Neural cell (in vitro differentiated cells): ENCODE measurements around the gene STK38L. TPM values are rescaled to one million over a fixed set of nuclear protein-coding genes. Genes with fewer than 3 reads are reported as not detected.

ENCODE experiments used
- H2AFZ ChIP-seq: fragments of 200-600, 300-800 bp; sonication (generic), shearing (Covaris generic); 2 replicates; pipeline ENCODE4 v1.6.0; 2014; ENCODE audit warnings: low read depth, mild to moderate bottlenecking, antibody characterized with exemption, low read length, moderate library complexity
- H3F3A ChIP-seq: fragments of 200-600 bp; shearing (Covaris generic); 2 replicates; pipeline ENCODE4 v1.6.1; 2016; ENCODE audit warnings: mild to moderate bottlenecking, moderate library complexity, mixed read lengths, antibody characterized with exemption, low read length; ENCODE audit not compliant: insufficient read depth, poor library complexity, severe bottlenecking
- H3K27ac ChIP-seq: fragments of 200-600, 300-800 bp; sonication (generic), shearing (Covaris generic); 2 replicates; pipeline ENCODE4 v1.5.1; 2014; ENCODE audit warnings: mild to moderate bottlenecking, low read length, moderate library complexity
- H3K27me3 ChIP-seq: fragments of 300-800, 200-600 bp; sonication (generic), shearing (Covaris generic); 2 replicates; pipeline ENCODE4 v1.6.0; 2014; ENCODE audit warnings: mild to moderate bottlenecking, low read depth, low read length, moderate library complexity; ENCODE audit not compliant: insufficient read depth
- H3K36me3 ChIP-seq: fragments of 300-800, 200-600 bp; sonication (generic), shearing (Covaris generic); 2 replicates; pipeline ENCODE4 v1.5.1; 2014; ENCODE audit warnings: mild to moderate bottlenecking, antibody characterized with exemption, low read length, moderate library complexity; ENCODE audit not compliant: insufficient read depth
- H3K4me2 ChIP-seq: fragments of 300-800, 200-600 bp; sonication (generic), shearing (Covaris generic); 2 replicates; pipeline ENCODE4 v1.6.0; 2014; ENCODE audit warnings: mild to moderate bottlenecking, low read length
- H3K4me3 ChIP-seq: fragments of 300-800, 200-600 bp; sonication (generic), shearing (Covaris generic); 2 replicates; pipeline ENCODE4 v1.5.1; 2014; ENCODE audit warnings: mild to moderate bottlenecking, low read length, moderate library complexity
- H3K79me2 ChIP-seq: fragments of 200-600 bp; shearing (Covaris generic); replicated peaks from 2 replicates; pipeline ENCODE4 v1.6.0; 2014; ENCODE audit warnings: mild to moderate bottlenecking, low read length, moderate library complexity; ENCODE audit not compliant: insufficient read depth
- H3K9ac ChIP-seq: fragments of 300-800, 200-600 bp; sonication (generic), shearing (Covaris generic); 2 replicates; pipeline ENCODE4 v1.6.1; 2016; ENCODE audit warnings: mild to moderate bottlenecking, low read length, mixed read lengths
- H3K9me2 ChIP-seq: fragments of 200-600 bp; shearing (Covaris generic); 2 replicates; pipeline ENCODE4 v1.6.1; 2016; ENCODE audit warnings: mild to moderate bottlenecking, low read length, mixed read lengths; ENCODE audit not compliant: insufficient read depth
- H3K9me3 ChIP-seq: fragments of 200-600, 300-800 bp; sonication (generic), shearing (Covaris generic); 2 replicates; pipeline ENCODE4 v1.6.1; 2016; ENCODE audit warnings: mild to moderate bottlenecking, mixed run types, low read length, moderate library complexity, mixed read lengths
- H4K20me1 ChIP-seq: fragments of 200-600 bp; shearing (Covaris generic); 2 replicates; pipeline ENCODE4 v1.6.1; 2016; ENCODE audit warnings: mild to moderate bottlenecking, mixed run types; ENCODE audit not compliant: insufficient read depth
- EP300 ChIP-seq: fragments of 450-650 bp; conservative IDR thresholded peaks from 2 replicates; pipeline ENCODE4 v1.6.1; 2014; ENCODE audit warnings: antibody characterized with exemption, mild to moderate bottlenecking, moderate library complexity; ENCODE audit not compliant: poor library complexity, severe bottlenecking
- EZH2 ChIP-seq: fragments of 200-600, 300-800 bp; shearing (Covaris generic), sonication (generic); IDR thresholded peaks from 2 replicates; pipeline ENCODE4 v1.6.1; 2014; ENCODE audit warnings: antibody characterized with exemption, low read length, borderline replicate concordance, mild to moderate bottlenecking; ENCODE audit not compliant: insufficient read depth, poor library complexity, severe bottlenecking
- MXI1 ChIP-seq: fragments of 450-650 bp; conservative IDR thresholded peaks from 2 replicates; pipeline ENCODE4 v1.6.1; 2014; ENCODE audit warnings: antibody characterized with exemption, mild to moderate bottlenecking; ENCODE audit not compliant: poor library complexity, severe bottlenecking
- POLR2AphosphoS5 ChIP-seq: IDR thresholded peaks from 2 replicates; pipeline ENCODE4 v1.6.1; 2012
- RAD21 ChIP-seq: fragments of 450-650 bp; conservative IDR thresholded peaks from 2 replicates; pipeline ENCODE4 v1.6.1; 2014; ENCODE audit warnings: antibody characterized with exemption, mild to moderate bottlenecking, moderate library complexity
- SMC3 ChIP-seq: fragments of 450-650 bp; conservative IDR thresholded peaks from 2 replicates; pipeline ENCODE4 v1.6.1; 2014; ENCODE audit warnings: antibody characterized with exemption, mild to moderate bottlenecking, moderate library complexity; ENCODE audit not compliant: poor library complexity
- TAF1 ChIP-seq: IDR thresholded peaks from 2 replicates; pipeline ENCODE4 v1.6.1; 2012; ENCODE audit warnings: low read depth
- polyA plus RNA-seq: library from polyadenylated mRNA; depleted of rRNA; stranded (reverse); fragments of >200 nt; gene quantifications from 2 replicates; pipeline ENCODE4 v1.2.3, GENCODE V29; 2014
- TF ChIP-seq, protein P1 (sequence below): IDR thresholded peaks from 2 replicates; pipeline ENCODE4 v1.6.1; 2012; ENCODE audit warnings: borderline replicate concordance
- TF ChIP-seq, protein P2 (sequence below): fragments of 450-650 bp; IDR thresholded peaks from 2 replicates; pipeline ENCODE4 v1.5.1; 2014; ENCODE audit warnings: antibody characterized with exemption, mild to moderate bottlenecking, moderate library complexity; ENCODE audit not compliant: poor library complexity, severe bottlenecking

The STK38L gene
- polyA plus RNA-seq, 1 donor from 2014 or later, result 31.5 TPM

DNA sequence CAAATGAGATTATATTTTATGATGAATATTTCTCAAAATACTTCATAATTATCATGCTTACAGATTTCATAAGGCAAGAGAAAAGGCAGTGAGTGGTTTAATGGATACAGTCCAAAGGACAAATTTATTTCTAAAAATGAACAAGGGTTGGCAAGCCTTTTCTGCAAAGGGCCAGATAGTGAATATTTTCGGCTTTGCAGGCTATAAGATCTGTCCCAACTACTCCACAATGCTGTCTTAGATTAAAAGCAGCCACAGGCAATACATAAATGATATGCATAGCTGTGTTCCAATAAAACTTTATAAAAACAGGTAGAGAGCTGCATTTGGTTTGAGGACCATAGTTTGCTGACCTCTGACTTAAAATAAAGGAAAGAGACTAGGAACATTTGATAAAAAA is 42.9 kb upstream of the STK38L start:
- Histone ChIP-seq H3K9me3 (no peaks in the 10 kb centered on the region), H3K27me3 (no peaks in the 10 kb centered on the region), H3K4me2 (no peak overlapping the region), H3K79me2 (no peaks in the 10 kb centered on the region), H3F3A (no peaks in the 10 kb centered on the region), H3K27ac (no peak overlapping the region), H3K9ac (no peak overlapping the region), H3K36me3 (no peaks in the 10 kb centered on the region), H3K4me3 (no peak overlapping the region), H2AFZ (no peak overlapping the region), H3K9me2 (no peaks in the 10 kb centered on the region), H4K20me1 (no peaks in the 10 kb centered on the region)
- no peak for TF ChIP-seq MXI1
- TF ChIP-seq, protein P1, sequence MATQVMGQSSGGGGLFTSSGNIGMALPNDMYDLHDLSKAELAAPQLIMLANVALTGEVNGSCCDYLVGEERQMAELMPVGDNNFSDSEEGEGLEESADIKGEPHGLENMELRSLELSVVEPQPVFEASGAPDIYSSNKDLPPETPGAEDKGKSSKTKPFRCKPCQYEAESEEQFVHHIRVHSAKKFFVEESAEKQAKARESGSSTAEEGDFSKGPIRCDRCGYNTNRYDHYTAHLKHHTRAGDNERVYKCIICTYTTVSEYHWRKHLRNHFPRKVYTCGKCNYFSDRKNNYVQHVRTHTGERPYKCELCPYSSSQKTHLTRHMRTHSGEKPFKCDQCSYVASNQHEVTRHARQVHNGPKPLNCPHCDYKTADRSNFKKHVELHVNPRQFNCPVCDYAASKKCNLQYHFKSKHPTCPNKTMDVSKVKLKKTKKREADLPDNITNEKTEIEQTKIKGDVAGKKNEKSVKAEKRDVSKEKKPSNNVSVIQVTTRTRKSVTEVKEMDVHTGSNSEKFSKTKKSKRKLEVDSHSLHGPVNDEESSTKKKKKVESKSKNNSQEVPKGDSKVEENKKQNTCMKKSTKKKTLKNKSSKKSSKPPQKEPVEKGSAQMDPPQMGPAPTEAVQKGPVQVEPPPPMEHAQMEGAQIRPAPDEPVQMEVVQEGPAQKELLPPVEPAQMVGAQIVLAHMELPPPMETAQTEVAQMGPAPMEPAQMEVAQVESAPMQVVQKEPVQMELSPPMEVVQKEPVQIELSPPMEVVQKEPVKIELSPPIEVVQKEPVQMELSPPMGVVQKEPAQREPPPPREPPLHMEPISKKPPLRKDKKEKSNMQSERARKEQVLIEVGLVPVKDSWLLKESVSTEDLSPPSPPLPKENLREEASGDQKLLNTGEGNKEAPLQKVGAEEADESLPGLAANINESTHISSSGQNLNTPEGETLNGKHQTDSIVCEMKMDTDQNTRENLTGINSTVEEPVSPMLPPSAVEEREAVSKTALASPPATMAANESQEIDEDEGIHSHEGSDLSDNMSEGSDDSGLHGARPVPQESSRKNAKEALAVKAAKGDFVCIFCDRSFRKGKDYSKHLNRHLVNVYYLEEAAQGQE, result no peak
- no peak for TF ChIP-seq POLR2AphosphoS5
- TF ChIP-seq SMC3, result no peak
- TF ChIP-seq, protein P2, sequence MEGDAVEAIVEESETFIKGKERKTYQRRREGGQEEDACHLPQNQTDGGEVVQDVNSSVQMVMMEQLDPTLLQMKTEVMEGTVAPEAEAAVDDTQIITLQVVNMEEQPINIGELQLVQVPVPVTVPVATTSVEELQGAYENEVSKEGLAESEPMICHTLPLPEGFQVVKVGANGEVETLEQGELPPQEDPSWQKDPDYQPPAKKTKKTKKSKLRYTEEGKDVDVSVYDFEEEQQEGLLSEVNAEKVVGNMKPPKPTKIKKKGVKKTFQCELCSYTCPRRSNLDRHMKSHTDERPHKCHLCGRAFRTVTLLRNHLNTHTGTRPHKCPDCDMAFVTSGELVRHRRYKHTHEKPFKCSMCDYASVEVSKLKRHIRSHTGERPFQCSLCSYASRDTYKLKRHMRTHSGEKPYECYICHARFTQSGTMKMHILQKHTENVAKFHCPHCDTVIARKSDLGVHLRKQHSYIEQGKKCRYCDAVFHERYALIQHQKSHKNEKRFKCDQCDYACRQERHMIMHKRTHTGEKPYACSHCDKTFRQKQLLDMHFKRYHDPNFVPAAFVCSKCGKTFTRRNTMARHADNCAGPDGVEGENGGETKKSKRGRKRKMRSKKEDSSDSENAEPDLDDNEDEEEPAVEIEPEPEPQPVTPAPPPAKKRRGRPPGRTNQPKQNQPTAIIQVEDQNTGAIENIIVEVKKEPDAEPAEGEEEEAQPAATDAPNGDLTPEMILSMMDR, result no peak
- no peak for TF ChIP-seq EZH2
- no peak for TF ChIP-seq TAF1
- no peak for TF ChIP-seq EP300
- no peak for TF ChIP-seq RAD21

DNA sequence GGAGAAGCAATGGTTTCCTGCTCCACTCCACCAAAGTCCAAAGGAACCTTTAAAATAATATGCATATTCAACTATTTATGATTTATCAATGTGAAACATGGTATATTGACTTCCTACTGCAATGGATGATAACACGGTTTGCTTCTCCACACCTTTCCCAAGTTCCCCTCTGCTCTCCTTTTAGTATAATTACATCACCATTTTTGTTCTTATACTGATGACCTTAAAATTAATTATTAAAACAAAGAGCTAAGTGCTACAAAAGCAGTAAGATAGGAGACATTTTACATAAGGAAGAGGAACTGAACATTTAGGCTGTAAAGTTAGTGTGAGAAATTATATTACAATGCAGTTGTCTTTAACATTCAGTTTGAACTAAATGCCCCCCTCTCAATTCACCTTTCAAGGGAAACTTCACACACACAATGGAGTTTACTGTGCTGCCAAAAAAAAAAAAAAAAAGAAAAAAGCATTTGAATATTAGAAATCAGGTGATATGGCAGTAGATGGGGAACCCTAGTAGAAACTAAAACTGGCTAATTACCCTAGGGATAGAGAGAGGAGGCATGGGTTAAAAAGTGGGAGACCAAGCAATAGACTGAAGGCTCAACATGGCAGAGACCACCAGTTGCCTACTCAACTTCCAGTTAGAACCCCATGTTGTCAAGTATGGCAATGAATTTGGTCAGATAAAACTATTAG is 37.1 kb upstream of the STK38L start:
- Histone ChIP-seq H3K36me3 (no peaks in the 10 kb centered on the region), H3K9ac (no peak overlapping the region), H3K79me2 (no peaks in the 10 kb centered on the region), H3K27ac (no peak overlapping the region), H3K9me3 (no peaks in the 10 kb centered on the region), H2AFZ (no peak overlapping the region), H3F3A (no peaks in the 10 kb centered on the region), H4K20me1 (no peaks in the 10 kb centered on the region), H3K4me2 (no peak overlapping the region), H3K4me3 (no peak overlapping the region), H3K9me2 (no peaks in the 10 kb centered on the region), H3K27me3 (no peaks in the 10 kb centered on the region)
- TF ChIP-seq EZH2 (no peak), SMC3 (no peak), MXI1 (no peak), POLR2AphosphoS5 (no peak)
- TF ChIP-seq, protein P2, result no peak
